Measurements from ENCODE around the gene CEP70.

CEP70 gene

GRCh38 chr3:138467931-138468330 is 126.1 kb downstream of the CEP70 start:
- no peak for TF ChIP-seq CTCF (IDR thresholded peaks at IDR 0.05; ENCODE audit: control insufficient read depth, extremely low read depth, insufficient read depth)
- H3K4me3 ChIP-seq (ENCODE audit: low read depth, low read length): no peak overlapping the region
- DNase-seq (ENCODE audit: low read depth): no peak

GRCh38 chr3:138465925-138466324 is 128.1 kb downstream of the CEP70 start:
- TF ChIP-seq CTCF (IDR thresholded peaks at IDR 0.05; ENCODE audit: control insufficient read depth, extremely low read depth, insufficient read depth): no peak
- no peak for DNase-seq (ENCODE audit: low read depth)
- no peak overlapping the region for H3K4me3 ChIP-seq (ENCODE audit: low read depth, low read length)

GRCh38 chr3:138465451-138465850 is 128.6 kb downstream of the CEP70 start:
- DNase-seq (ENCODE audit: low read depth): no peak
- no peak for TF ChIP-seq CTCF (IDR thresholded peaks at IDR 0.05; ENCODE audit: control insufficient read depth, extremely low read depth, insufficient read depth)

GRCh38 chr3:138464491-138464860 is 129.6 kb downstream of the CEP70 start:
- H3K4me3 ChIP-seq (ENCODE audit: low read depth, low read length): no peak overlapping the region
- no peak for TF ChIP-seq CTCF (IDR thresholded peaks at IDR 0.05; ENCODE audit: control insufficient read depth, extremely low read depth, insufficient read depth)
- no peak for DNase-seq (ENCODE audit: low read depth)

More at GRCh38 chr3:138465451-138465850, 128.6 kb downstream of the CEP70 start:
- no peak overlapping the region for H3K4me3 ChIP-seq (ENCODE audit: low read depth, low read length)

- TF ChIP-seq CTCF (IDR thresholded peaks at IDR 0.05; ENCODE audit: control insufficient read depth, extremely low read depth, insufficient read depth): no peak
- DNase-seq (ENCODE audit: low read depth): no peak
- no peak overlapping the region for H3K4me3 ChIP-seq (ENCODE audit: low read depth, low read length)
These were observed 130.2 kb downstream of the CEP70 start for GRCh38 chr3:138463724-138464490.

GRCh38 chr3:138461896-138462295 is 132.2 kb downstream of the CEP70 start:
- no peak for DNase-seq (ENCODE audit: low read depth)
- H3K4me3 ChIP-seq (ENCODE audit: low read depth, low read length): no peak overlapping the region
- no peak for TF ChIP-seq CTCF (IDR thresholded peaks at IDR 0.05; ENCODE audit: control insufficient read depth, extremely low read depth, insufficient read depth)

- DNase-seq (ENCODE audit: low read depth): no peak
- no peak for TF ChIP-seq CTCF (IDR thresholded peaks at IDR 0.05; ENCODE audit: control insufficient read depth, extremely low read depth, insufficient read depth)
- no peak overlapping the region for H3K4me3 ChIP-seq (ENCODE audit: low read depth, low read length)
These were observed 132.8 kb downstream of the CEP70 start for GRCh38 chr3:138461246-138461645.

Measured in LNCaP clone FGC (cell line).